ENCODE measurements around the gene GTPBP10. TPM values are rescaled to one million over a fixed set of nuclear protein-coding genes. Genes with fewer than 3 reads are reported as not detected.

Gene GTPBP10
- total and polyA plus RNA-seq, 2 donors (not counting 1 experiment from before 2014, with no cell fraction given): 17.7 to 36.2 TPM

- no peaks in the 10 kb centered on the region for H3K79me2 ChIP-seq (ENCODE audit: control insufficient read depth, insufficient read depth, low read length)
- no peaks in the 10 kb centered on the region for H3K27me3 ChIP-seq (replicated peaks in 1 of 4; ENCODE audit: control extremely low read depth in 1 of 4, control insufficient read depth in 3 of 4, insufficient read depth in 4 of 4, low read length in 3 of 4)
- Mint-ChIP-seq H3K4me3 (no peak overlapping the region), H3K27ac (no peak overlapping the region), H3K9me3 (ENCODE audit: insufficient read depth) (no peaks in the 10 kb centered on the region), H3K4me1 (no peaks in the 10 kb centered on the region), H3K27me3 (no peaks in the 10 kb centered on the region)
- ATAC-seq (ENCODE audit: low read depth) (no peak), DNase-seq (no peak)
- CTCF ChIA-PET: interaction anchor here (0.6 to 11.8 kb wide), 8 partner anchors 10 to 261 kb away, joined by 3 to 76 read pairs (median 4); partner anchors contain the start of genes CLDN12 and STEAP1
- TF ChIP-seq CTCF (IDR thresholded peaks at IDR 0.05) (no peak), EZH2 (IDR thresholded peaks at IDR 0.05; ENCODE audit: borderline replicate concordance, insufficient read depth, low read depth, low read length, poor library complexity, severe bottlenecking) (no peak)
- no peaks in the 10 kb centered on the region for H4K20me1 ChIP-seq (ENCODE audit: control insufficient read depth, insufficient read depth, low read length, poor library complexity, severe bottlenecking)
- no peak overlapping the region for H3K4me3 ChIP-seq (ENCODE audit: control extremely low read depth in 1 of 5, extremely low read depth in 1 of 5, insufficient read depth in 1 of 5, low read depth in 2 of 5, low read length in 4 of 5)
- H3K4me1 ChIP-seq (ENCODE audit: control insufficient read depth in 2 of 2, insufficient read depth in 2 of 2, low read length in 2 of 2): no peaks in the 10 kb centered on the region
- H3K4me2 ChIP-seq (replicated peaks; ENCODE audit: low read depth, low read length, poor library complexity, severe bottlenecking): no peak overlapping the region
- H3K27ac ChIP-seq (ENCODE audit: low read length in 2 of 2): no peak overlapping the region
- POLR2A ChIA-PET: no interaction called here
- no CpG with 5 or more reads among the region's 2 CpGs for WGBS (ENCODE audit: insufficient coverage)
- no peaks in the 10 kb centered on the region for H3K9me3 ChIP-seq (ENCODE audit: control extremely low read depth in 1 of 3, control insufficient read depth in 2 of 3, insufficient read depth in 1 of 3, low read length in 2 of 3)
- no peak overlapping the region for H3K9ac ChIP-seq (ENCODE audit: low read length)
- H3K36me3 ChIP-seq (replicated peaks in 1 of 2; ENCODE audit: control extremely low read depth in 1 of 2, control insufficient read depth in 1 of 2, extremely low read depth in 1 of 2, insufficient read depth in 2 of 2, low read length in 1 of 2): no peaks in the 10 kb centered on the region
- intact Hi-C loops (cut with micrococcal nuclease): loop anchor here (1.0 to 5.0 kb wide), 2 partner anchors 101 to 261 kb away; partner anchors contain the start of gene STEAP1
- H2AFZ ChIP-seq (ENCODE audit: insufficient read depth, low read depth, low read length, poor library complexity, severe bottlenecking): no peak overlapping the region
These were observed 66.6 kb downstream of the GTPBP10 start for GRCh38 chr7:90413185-90413528.

GRCh38 chr7:90421651-90422050, 75.1 kb downstream of the GTPBP10 start:
- WGBS (ENCODE audit: insufficient coverage): 98% methylated on average over 3 of the region's 6 CpGs
- no peak for DNase-seq
- H3K27ac ChIP-seq (ENCODE audit: low read length in 2 of 2): no peak overlapping the region
- H3K4me3 Mint-ChIP-seq: no peak overlapping the region
- no peak overlapping the region for H3K4me2 ChIP-seq (replicated peaks; ENCODE audit: low read depth, low read length, poor library complexity, severe bottlenecking)
- ChIA-PET CTCF (interaction anchor here (1.2 to 4.7 kb wide), 2 partner anchors 109 to 268 kb away, joined by 5 to 15 read pairs; partner anchors contain the start of gene STEAP1), POLR2A (no interaction called here)
- no peaks in the 10 kb centered on the region for H3K4me1 Mint-ChIP-seq
- no peaks in the 10 kb centered on the region for H3K27me3 ChIP-seq (replicated peaks in 1 of 4; ENCODE audit: control extremely low read depth in 1 of 4, control insufficient read depth in 3 of 4, insufficient read depth in 4 of 4, low read length in 3 of 4)
- no peak for TF ChIP-seq EZH2 (IDR thresholded peaks at IDR 0.05; ENCODE audit: borderline replicate concordance, insufficient read depth, low read depth, low read length, poor library complexity, severe bottlenecking)
- TF ChIP-seq CTCF (IDR thresholded peaks at IDR 0.05): no peak
- no peaks in the 10 kb centered on the region for H3K79me2 ChIP-seq (ENCODE audit: control insufficient read depth, insufficient read depth, low read length)
- no peaks in the 10 kb centered on the region for H3K36me3 ChIP-seq (replicated peaks in 1 of 2; ENCODE audit: control extremely low read depth in 1 of 2, control insufficient read depth in 1 of 2, extremely low read depth in 1 of 2, insufficient read depth in 2 of 2, low read length in 1 of 2)
- H3K27me3 Mint-ChIP-seq: no peaks in the 10 kb centered on the region
- H3K4me1 ChIP-seq (ENCODE audit: control insufficient read depth in 2 of 2, insufficient read depth in 2 of 2, low read length in 2 of 2): no peaks in the 10 kb centered on the region
- H3K27ac Mint-ChIP-seq: no peak overlapping the region
- ATAC-seq (ENCODE audit: low read depth): no peak
- H4K20me1 ChIP-seq (ENCODE audit: control insufficient read depth, insufficient read depth, low read length, poor library complexity, severe bottlenecking): no peaks in the 10 kb centered on the region
- no peak overlapping the region for H3K4me3 ChIP-seq (ENCODE audit: control extremely low read depth in 1 of 5, extremely low read depth in 1 of 5, insufficient read depth in 1 of 5, low read depth in 2 of 5, low read length in 4 of 5)
- intact Hi-C loops (cut with micrococcal nuclease): no loop called here
- H3K9me3 Mint-ChIP-seq (ENCODE audit: insufficient read depth): no peaks in the 10 kb centered on the region
- no peak overlapping the region for H2AFZ ChIP-seq (ENCODE audit: insufficient read depth, low read depth, low read length, poor library complexity, severe bottlenecking)
- H3K9me3 ChIP-seq (ENCODE audit: control extremely low read depth in 1 of 3, control insufficient read depth in 2 of 3, insufficient read depth in 1 of 3, low read length in 2 of 3): no peaks in the 10 kb centered on the region
- H3K9ac ChIP-seq (ENCODE audit: low read length): no peak overlapping the region
